Calu3 (cell line): ENCODE data around the gene PRRG3. TPM values are rescaled to one million over a fixed set of nuclear protein-coding genes. Genes with fewer than 3 reads are reported as not detected.

ENCODE experiments used
- BruUV-seq: library from RNA; stranded (reverse); fragments of 400-500 nt; replicated peaks from 2 replicates; lab custom pipeline; 2021; lab: Mats Ljungman, UMichigan
- CTCF ChIA-PET: fragments of 300-600 bp; sonication (Branson Sonifier 250); formaldehyde crosslinking; loops from one replicate; lab custom pipeline; 2022; ENCODE audit warnings: antibody characterized with exemption; lab: Charles Lee
- DNase-seq: peaks from one replicate; pipeline ENCODE4 v3.0.0; 2022
- H3K27ac Mint-ChIP-seq: one replicate; pipeline ENCODE4 v1.8.0; 2022; ENCODE audit warnings: mixed read lengths; ENCODE audit not compliant: unreplicated experiment
- H3K27me3 Mint-ChIP-seq: one replicate; pipeline ENCODE4 v1.8.0; 2022; ENCODE audit warnings: mixed read lengths; ENCODE audit not compliant: unreplicated experiment
- H3K36me3 Mint-ChIP-seq: one replicate; pipeline ENCODE4 v1.8.0; 2022; ENCODE audit warnings: mild to moderate bottlenecking, moderate library complexity, mixed read lengths; ENCODE audit not compliant: insufficient read depth, unreplicated experiment
- H3K4me1 Mint-ChIP-seq: one replicate; pipeline ENCODE4 v1.8.0; 2022; ENCODE audit warnings: mild to moderate bottlenecking, low read depth, mixed read lengths; ENCODE audit not compliant: unreplicated experiment
- H3K4me3 Mint-ChIP-seq: one replicate; pipeline ENCODE4 v1.8.0; 2022; ENCODE audit warnings: mild to moderate bottlenecking, low read depth, moderate library complexity, mixed read lengths; ENCODE audit not compliant: unreplicated experiment
- H3K9me3 Mint-ChIP-seq: one replicate; pipeline ENCODE4 v1.8.0; 2022; ENCODE audit warnings: low read depth, mixed read lengths; ENCODE audit not compliant: unreplicated experiment
- intact Hi-C: fragments of 100-400 bp; cut with micrococcal nuclease; formaldehyde crosslinking; loops from one replicate; pipeline ENCODE4 v1.10.0; 2022; ENCODE audit not compliant: unreplicated experiment
- total RNA-seq: library from RNA; stranded (reverse); gene quantifications from 2 replicates; pipeline ENCODE4 v1.2.3, GENCODE V29; 2022
- TF ChIP-seq, protein P1 (sequence below): fragments of 200-600 bp; IDR thresholded peaks from one replicate; pipeline ENCODE4 v1.8.0; 2022; ENCODE audit warnings: antibody characterized with exemption; ENCODE audit not compliant: unreplicated experiment

Gene PRRG3
- total RNA-seq, 1 experiment from 2014 or later, result not detected

DNA sequence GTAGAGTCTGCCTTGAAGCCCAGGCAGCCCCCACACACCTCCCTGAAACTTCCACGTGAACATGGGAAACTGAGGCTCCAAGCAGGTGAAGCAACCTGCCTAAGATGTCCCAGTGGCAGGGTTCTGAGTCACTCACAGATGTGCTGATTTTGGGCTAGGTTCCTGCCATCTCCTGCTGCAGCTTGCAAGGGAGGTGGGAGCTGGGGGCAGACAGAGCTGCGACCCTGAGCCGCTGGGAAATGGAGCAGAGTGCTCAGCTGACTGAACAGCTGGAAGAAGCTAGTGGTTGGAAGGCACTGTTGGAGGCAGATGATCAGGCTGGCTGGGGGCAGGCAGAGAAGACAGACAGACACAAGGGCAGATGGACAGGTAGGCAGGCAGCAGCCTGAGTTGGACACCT lies 17.0 kb downstream of the PRRG3 start:
- no peak for DNase-seq
- Mint-ChIP-seq H3K9me3 (no peaks in the 10 kb centered on the region), H3K4me3 (no peak overlapping the region), H3K27me3 (peaks cover 18% of the 10 kb centered on the region), H3K4me1 (no peaks in the 10 kb centered on the region), H3K36me3 (no peaks in the 10 kb centered on the region), H3K27ac (no peak overlapping the region)
- TF ChIP-seq, protein P1, sequence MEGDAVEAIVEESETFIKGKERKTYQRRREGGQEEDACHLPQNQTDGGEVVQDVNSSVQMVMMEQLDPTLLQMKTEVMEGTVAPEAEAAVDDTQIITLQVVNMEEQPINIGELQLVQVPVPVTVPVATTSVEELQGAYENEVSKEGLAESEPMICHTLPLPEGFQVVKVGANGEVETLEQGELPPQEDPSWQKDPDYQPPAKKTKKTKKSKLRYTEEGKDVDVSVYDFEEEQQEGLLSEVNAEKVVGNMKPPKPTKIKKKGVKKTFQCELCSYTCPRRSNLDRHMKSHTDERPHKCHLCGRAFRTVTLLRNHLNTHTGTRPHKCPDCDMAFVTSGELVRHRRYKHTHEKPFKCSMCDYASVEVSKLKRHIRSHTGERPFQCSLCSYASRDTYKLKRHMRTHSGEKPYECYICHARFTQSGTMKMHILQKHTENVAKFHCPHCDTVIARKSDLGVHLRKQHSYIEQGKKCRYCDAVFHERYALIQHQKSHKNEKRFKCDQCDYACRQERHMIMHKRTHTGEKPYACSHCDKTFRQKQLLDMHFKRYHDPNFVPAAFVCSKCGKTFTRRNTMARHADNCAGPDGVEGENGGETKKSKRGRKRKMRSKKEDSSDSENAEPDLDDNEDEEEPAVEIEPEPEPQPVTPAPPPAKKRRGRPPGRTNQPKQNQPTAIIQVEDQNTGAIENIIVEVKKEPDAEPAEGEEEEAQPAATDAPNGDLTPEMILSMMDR, result no peak
- CTCF ChIA-PET, result interaction anchor here (1.0 kb wide), 1 partner anchor 37 kb away, joined by 5 read pairs; no protein-coding TSS in a partner anchor
- no TSS peak for BruUV-seq
- intact Hi-C loops, result loop anchor here (5.0 kb wide), 1 partner anchor 1105 kb away; no protein-coding TSS in a partner anchor

DNA sequence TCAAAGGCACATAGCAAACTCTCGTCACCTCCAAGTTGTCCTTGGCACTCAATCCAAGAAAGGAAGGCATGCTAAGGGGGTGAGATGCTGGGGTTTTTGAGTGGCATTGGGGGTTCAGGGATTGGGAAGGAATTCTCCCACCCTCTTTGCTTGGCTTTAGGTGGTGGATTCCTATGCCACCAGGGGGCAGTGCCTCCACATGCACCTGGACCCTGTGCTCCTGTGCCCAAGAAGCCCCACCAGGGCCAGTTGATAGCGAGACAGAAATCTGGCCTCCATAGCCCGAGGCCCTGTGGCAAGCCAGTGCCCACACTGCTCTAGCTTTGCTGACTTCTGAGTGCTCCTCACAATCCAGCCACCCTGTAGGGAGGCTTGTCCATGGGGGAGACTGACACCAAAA lies 18.6 kb downstream of the PRRG3 start:
- H3K9me3 Mint-ChIP-seq, result no peaks in the 10 kb centered on the region
- CTCF ChIA-PET, result interaction anchor here (0.7 kb wide), 1 partner anchor 1451 kb away, joined by 3 read pairs; no protein-coding TSS in a partner anchor
- H3K27ac Mint-ChIP-seq, result no peak overlapping the region
- no peak overlapping the region for H3K4me3 Mint-ChIP-seq
- DNase-seq, result peak; percentile 62
- BruUV-seq, result no TSS peak
- no peaks in the 10 kb centered on the region for H3K4me1 Mint-ChIP-seq
- intact Hi-C loops, result loop anchor here (5.0 kb wide), 1 partner anchor 1103 kb away; no protein-coding TSS in a partner anchor
- TF ChIP-seq, protein P1, result peak; percentile 56
- peaks cover 34% of the 10 kb centered on the region for H3K27me3 Mint-ChIP-seq
- no peaks in the 10 kb centered on the region for H3K36me3 Mint-ChIP-seq

DNA sequence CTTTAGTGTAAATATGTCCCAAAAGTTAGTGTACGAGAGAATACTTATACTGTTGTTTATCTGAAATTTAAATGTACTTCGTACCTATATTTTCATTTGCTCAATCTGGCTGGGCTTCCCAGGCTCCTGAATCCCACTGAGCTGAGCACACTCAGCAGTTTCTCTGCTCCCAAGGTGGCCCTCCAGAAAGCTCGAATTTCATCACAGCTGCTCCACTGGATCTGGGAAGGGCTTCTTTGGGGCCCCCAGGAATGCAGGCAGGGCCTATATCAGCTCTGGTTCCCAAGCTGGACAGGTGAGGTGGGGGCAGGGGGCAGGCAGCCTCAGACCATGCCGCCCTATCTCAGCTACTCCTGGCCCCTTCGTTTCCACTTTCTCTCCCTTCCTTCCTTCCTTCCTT lies 19.1 kb downstream of the PRRG3 start:
- TF ChIP-seq, protein P1, result no peak
- no TSS peak for BruUV-seq
- Mint-ChIP-seq H3K4me3 (no peak overlapping the region), H3K9me3 (no peaks in the 10 kb centered on the region), H3K27me3 (peaks cover 36% of the 10 kb centered on the region), H3K27ac (no peak overlapping the region), H3K36me3 (no peaks in the 10 kb centered on the region), H3K4me1 (no peaks in the 10 kb centered on the region)
- CTCF ChIA-PET, result no interaction called here
- intact Hi-C loops, result loop anchor here (5.0 kb wide), 1 partner anchor 1103 kb away; no protein-coding TSS in a partner anchor
- no peak for DNase-seq

DNA sequence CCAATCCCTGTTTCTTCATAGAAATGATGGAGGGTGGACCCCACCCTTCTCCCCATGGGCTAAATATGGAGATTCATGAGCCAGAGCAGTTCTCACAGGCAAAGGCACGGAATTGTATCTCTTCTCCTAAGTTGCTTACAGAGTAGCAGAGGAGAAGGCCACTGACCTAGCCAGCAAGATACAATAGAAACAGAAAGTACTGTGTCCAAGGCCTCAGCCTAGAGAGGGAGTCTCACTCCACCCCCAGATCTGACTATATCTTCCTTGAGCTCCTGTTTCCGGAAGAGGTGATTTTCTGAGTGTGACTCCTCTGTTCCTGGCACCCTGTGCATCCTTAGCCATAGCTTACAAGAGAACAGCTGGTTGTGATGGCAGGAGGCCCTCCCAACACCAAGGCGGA lies 20.5 kb downstream of the PRRG3 start, which contains the start of gene FATE1:
Gene FATE1 (plus strand): TSS at position 284 of the 400 bp plus-strand sequence. CDS start 85 bp downstream, at position 369.
- Mint-ChIP-seq H3K4me1 (no peaks in the 10 kb centered on the region), H3K36me3 (no peaks in the 10 kb centered on the region), H3K4me3 (no peak within 1 kb of the TSS), H3K27me3 (peaks cover 36% of the 10 kb centered on the region), H3K27ac (no peak within 1 kb of the TSS), H3K9me3 (no peaks in the 10 kb centered on the region)
- intact Hi-C loops, result no loop called here
- no peak for DNase-seq
- no TSS peak for BruUV-seq
- TF ChIP-seq, protein P1, result no peak
- CTCF ChIA-PET, result no interaction called here
